Stimulated activated CD4-positive, alpha-beta T cell treated with anti-CD3 and anti-CD28 coated beads, Interleukin-4, amount 100 ng/mL, for 24 hours (primary cell): ENCODE measurements around the gene FGR.
"Not testable (repeated sequence)": the region's sequence is repeated elsewhere in the genome, so short reads cannot be mapped to it uniquely, and the experiment has no call there.

ENCODE experiments used
- DNase-seq: peaks from one replicate; pipeline ENCODE4 v3.0.0-alpha.2; 2020

Gene FGR

GRCh38 chr1:27659497-27660299 lies 24.7 kb upstream of the FGR start:
- DNase-seq, result peak; percentile 86

GRCh38 chr1:27658951-27659496 lies 24.0 kb upstream of the FGR start:
- peak; percentile 26 for DNase-seq

- no peak for DNase-seq
These were observed 21.3 kb upstream of the FGR start for GRCh38 chr1:27656157-27656893.

GRCh38 chr1:27655151-27655937 lies 20.4 kb upstream of the FGR start:
- no peak for DNase-seq

- DNase-seq, result no peak
These were observed 17.3 kb upstream of the FGR start for GRCh38 chr1:27652111-27652864.

GRCh38 chr1:27650539-27651175 lies 15.7 kb upstream of the FGR start:
- no peak for DNase-seq

- no peak for DNase-seq
These were observed 15.2 kb upstream of the FGR start for GRCh38 chr1:27650171-27650538.

- DNase-seq, result no peak
These were observed 14.3 kb upstream of the FGR start for GRCh38 chr1:27649306-27649635.

GRCh38 chr1:27648602-27649305 lies 13.8 kb upstream of the FGR start:
- DNase-seq, result no peak

GRCh38 chr1:27647328-27647727 lies 12.3 kb upstream of the FGR start:
- no peak for DNase-seq

GRCh38 chr1:27646676-27647075 lies 11.7 kb upstream of the FGR start:
- no peak for DNase-seq

GRCh38 chr1:27645071-27645415 lies 10.1 kb upstream of the FGR start:
- no peak for DNase-seq

- DNase-seq, result no peak
These were observed 9.5 kb upstream of the FGR start for GRCh38 chr1:27644369-27645070.

- DNase-seq, result peak; percentile 76
These were observed 8.8 kb upstream of the FGR start for GRCh38 chr1:27643600-27644368.

- not testable (repeated sequence) for DNase-seq
These were observed 5.5 kb upstream of the FGR start for GRCh38 chr1:27640514-27640913.

- no peak for DNase-seq
These were observed 3.8 kb upstream of the FGR start for GRCh38 chr1:27638805-27639204.

- DNase-seq, result no peak
These were observed 3.2 kb upstream of the FGR start for GRCh38 chr1:27638047-27638734.

GRCh38 chr1:27635396-27636142 lies 584 bp upstream of the FGR start:
- DNase-seq, result no peak
